COLO668 (cell line): ENCODE data around the gene BRAF.
"Not testable (repeated sequence)": the region's sequence is repeated elsewhere in the genome, so short reads cannot be mapped to it uniquely, and the experiment has no call there.

Experiments used
- DNase-seq: peaks from one replicate; lab custom pipeline; 2025; ENCODE audit not compliant: unreplicated experiment; lab: John Stamatoyannopoulos, UW

Gene BRAF

GRCh38 chr7:140920745-140921144, 4.0 kb downstream of the BRAF start:
- DNase-seq, result no peak

DNA sequence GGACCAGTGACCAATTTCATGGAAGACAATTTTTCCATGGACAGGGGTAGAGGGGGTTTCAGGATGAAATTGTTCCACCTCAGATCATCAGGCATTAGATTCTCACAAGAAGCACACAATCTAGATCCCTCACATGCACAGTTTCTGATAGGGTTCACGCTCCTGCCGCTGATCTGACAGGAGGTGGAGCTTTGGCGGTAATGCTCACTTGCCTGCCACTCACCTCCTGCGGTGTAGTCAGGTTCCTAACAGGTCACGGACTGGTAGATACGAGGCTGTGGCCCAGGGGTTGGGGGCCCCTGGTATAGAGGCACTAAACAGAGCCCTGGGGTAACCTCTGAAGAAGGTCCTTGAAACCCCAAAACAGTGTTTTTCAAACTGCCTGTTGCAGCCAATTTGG, 6.5 kb downstream of the BRAF start:
- no peak for DNase-seq

DNA sequence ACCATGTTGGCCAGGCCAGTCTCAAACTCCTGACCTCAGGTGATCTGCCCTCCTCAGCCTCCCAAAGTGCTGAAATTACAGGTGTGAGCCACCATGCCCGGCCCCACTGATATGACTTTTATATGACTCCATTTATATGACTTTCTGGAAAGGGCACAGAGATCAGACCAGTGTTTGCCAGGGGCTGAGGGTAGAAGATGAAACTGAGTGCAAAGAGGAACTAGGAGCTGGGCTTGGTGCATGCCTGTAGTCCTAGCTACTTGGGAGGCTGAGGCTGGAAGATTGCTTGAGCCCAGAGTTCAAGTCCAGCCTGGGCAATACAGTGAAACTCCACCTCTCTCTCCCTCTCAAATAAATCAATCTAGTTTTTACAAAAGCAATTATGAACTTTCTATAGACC, 7.5 kb downstream of the BRAF start:
- DNase-seq, result no peak

GRCh38 chr7:140915935-140916555, 8.7 kb downstream of the BRAF start:
- DNase-seq, result no peak

DNA sequence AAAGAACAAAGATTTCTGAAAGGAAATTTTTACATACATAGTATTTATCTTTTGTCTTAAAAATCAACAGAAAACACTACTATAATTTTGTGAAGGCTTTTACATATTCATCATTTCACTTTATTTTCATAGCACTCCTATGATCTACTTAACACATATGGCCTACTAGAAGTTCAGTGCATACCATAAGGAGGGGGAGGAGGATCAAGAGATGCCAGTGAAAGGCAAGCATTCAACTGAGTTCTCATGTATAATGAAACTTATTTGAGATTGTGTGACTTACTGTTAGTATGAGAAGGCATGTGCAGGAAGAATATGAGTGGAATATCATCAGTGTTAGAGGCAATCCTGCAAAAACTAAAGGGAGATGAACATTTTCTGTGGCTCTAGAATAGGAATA, 10.6 kb downstream of the BRAF start:
- no peak for DNase-seq

DNA sequence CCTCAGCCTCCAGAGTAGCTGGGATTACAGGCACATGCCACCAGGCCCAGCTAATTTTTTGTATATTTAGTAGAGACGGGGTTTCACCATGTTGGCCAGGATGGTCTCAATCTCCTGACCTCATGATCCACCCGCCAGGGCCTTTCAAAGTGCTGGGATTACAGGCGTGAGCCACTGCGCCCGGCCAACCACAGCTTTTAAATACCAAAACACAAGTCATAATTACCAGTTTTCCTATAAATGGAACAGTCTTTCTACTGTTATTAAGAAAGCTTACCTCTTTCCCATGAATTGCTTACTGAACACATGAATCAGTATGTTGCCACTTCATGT, 11.2 kb downstream of the BRAF start:
- peak; percentile 16 for DNase-seq

GRCh38 chr7:140911746-140912145, 13.0 kb downstream of the BRAF start:
- DNase-seq, result no peak

DNA sequence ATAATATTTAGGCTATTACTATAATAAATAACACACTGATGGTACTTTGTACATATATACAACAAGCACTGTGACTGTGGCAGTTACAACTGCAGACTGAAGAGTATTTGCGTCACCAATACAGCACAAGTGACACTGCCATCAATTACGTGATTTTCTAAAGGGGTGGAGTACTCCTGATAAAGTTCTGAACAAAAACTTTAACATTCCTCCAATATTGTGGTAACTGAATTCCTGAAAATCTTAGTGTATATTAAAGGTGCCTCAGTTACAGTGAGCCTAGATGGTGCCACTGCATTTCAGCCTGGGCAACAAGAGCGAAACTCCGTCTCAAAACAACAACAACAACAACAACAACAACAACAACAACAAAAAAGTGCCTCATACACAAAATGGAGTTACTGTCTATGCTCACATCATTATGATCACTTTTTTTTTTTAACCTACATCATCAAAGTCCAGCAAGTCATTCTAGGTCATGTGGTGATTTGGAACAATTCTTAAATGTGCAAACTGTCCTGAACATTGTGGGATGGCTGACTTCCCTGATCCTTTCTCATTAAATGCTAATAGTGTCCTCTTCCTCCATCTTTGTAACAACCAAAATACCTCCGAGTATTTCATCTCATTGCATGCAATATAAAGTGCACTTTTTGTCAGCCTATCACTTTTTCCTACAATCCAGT, 15.1 kb downstream of the BRAF start:
- no peak for DNase-seq

- no peak for DNase-seq
These were observed 16.4 kb downstream of the BRAF start for GRCh38 chr7:140908361-140908760.

DNA sequence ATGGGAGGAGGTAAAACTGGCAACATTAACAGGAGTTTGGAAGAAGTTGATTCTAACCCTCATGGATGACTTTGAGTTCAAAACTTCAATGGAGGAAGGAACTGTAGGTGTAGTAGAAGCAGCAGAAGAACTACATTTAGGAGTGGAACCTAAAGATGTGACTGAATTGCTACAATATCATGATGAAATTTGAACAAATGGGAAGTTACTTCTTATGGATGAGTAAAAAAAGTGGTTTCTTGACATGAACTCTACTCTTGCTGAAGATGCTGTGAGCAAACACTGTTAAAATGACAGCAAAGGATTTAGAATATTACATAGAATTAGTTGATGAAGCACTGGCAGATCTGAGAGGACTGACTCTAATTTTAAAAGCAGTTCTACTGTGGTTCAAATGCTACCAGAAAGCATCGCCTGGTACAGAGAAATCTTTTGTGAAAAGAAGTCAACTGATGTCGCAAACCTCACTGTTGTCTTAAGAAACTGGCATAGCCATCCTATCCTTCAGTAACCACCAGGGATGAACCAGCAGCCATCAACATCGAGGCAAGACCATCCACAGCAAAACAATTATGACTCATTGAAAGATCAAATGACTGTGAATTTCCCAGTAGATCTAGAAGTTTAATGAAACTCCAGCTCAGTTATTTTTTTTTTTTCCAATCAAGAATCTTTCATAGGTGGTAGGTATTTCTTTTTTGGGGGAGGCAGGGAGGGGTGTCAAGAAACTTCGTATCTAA, 20.8 kb downstream of the BRAF start:
- DNase-seq, result no peak

GRCh38 chr7:140902303-140902953, 22.3 kb downstream of the BRAF start:
- no peak for DNase-seq

DNA sequence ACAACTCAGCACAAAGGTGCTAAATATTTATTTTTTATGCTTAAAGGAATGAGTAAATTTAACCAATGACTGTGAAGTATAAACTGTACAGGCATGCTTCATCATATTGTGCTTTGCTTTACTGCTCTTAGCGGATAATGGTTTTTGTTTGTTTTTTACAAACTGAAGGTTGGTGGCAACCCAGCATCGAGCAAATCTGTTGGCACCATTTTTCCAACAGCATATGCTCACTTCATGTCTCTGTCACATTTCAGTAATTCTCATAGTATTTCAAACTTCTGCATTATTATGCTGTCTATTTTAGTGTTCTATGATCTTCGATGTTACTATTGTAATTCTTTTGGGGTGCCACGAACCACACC, 22.8 kb downstream of the BRAF start:
- DNase-seq, result no peak

- no peak for DNase-seq
These were observed 24.8 kb downstream of the BRAF start for GRCh38 chr7:140899883-140900282.

GRCh38 chr7:140898786-140899536, 25.8 kb downstream of the BRAF start:
- no peak for DNase-seq

- DNase-seq, result no peak
These were observed 27.7 kb downstream of the BRAF start for GRCh38 chr7:140896996-140897395.

DNA sequence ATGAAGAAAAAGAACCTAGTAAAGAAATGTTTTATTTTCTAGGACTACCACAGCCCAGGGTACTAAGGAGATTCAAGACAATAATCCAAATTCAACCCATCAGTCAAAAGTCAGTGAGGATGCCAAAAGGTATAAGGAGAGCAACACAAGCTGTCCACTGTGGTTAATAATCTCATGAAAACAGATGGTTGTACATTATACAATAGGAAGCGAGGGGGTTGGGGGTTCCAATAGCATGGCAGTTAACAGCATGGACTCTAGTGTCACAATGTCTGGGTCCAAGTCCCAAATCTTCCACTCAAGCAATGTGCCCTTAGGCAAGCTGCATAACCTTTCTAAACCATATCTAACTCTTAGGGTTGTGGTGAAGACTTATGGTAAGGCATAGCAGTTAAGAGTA, 35.1 kb downstream of the BRAF start:
- no peak for DNase-seq

DNA sequence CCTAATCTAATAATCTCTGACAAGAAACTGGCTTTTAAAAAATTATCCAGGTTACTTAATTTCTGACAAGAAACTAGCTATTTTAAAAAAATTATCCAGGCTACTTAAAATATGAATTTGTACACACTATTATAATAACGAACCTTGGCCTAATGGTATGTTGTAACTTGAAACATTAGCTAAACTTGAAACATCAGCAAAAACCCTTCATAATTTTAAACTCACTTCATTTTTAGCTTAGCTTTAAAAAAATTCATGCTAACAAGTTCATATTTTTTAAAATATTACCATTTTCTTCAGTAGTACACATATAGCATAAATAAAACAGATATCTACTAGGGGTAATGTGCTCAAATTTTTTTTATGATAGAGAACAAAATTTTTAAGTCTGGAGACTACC, 35.6 kb downstream of the BRAF start:
- DNase-seq, result no peak

DNA sequence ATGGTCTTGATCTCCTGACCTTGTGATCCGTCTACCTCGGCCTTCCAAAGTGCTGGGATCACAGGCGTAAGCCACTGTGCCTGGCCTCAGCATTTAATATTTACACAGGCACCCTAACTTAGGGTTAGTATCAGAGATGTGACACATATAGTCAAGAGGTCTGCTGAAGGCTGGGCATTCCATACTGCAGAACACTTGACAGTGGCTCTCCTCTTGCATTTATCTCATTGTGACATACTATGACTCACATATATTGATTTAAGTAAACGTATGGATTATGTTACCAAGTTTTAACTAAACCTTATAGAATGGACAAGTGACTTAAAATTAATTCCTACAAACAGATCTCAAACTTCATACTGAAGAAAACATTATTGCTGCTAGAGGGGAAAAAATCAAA, 36.6 kb downstream of the BRAF start:
- DNase-seq, result no peak

DNA sequence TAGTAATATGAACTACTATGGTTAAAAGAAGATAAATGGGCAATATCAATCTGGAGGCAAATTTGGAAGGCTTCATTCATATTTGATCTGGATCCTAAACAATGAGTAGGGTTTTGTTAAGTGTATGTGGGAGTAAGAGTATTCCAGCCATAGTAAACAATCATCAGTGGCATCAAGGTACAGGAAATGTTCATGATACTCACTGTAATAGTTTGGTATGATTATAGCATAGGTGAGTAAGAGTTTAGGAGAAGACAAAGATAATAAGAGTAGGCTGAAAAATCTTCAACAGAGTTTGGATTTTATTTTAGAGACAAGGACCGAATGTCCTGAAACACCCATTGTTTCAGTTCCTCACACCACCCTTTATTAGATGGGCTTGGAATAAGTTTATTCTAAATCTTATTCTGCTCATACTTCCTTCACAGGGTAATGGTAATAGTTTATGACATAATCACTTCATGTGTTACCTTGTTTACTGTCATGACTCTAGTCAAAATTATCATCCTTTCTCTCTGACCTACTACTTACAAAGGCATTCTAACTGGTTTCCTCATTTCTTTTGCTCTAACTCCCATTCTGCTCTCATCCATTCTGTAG, 38.9 kb downstream of the BRAF start:
- DNase-seq, result no peak

GRCh38 chr7:140883378-140883777, 41.4 kb downstream of the BRAF start:
- no peak for DNase-seq

GRCh38 chr7:140882834-140883233, 41.9 kb downstream of the BRAF start:
- DNase-seq, result not testable (repeated sequence)
